Measurements from ENCODE around the gene TICAM2.
"Not testable (repeated sequence)": the region's sequence is repeated elsewhere in the genome, so short reads cannot be mapped to it uniquely, and the experiment has no call there.

The TICAM2 gene

GRCh38 chr5:115601701-115602590 is at the start of gene TICAM2:
Gene TICAM2, minus strand, starts transcription at chr5:115602479. Its CDS starts 21,223 bp downstream, at chr5:115581256.
- no peak for DNase-seq

DNA sequence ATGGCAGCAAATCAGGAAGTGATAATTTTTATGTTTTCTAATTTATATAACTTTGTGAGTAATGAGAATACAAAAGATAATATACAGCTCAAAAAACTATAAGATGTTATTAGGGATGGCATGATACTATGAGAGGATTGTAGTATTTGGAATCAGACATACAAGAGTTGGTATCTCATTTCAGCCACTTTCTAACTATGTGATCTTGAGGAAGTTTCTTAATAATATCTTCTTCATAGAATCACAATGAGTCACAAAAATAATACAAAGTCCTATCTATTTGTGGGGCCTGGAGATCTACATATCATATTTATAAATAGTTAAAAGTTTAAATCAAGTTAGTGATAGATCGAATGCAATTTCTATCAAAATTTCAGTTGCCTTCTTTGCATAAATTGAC is 47.3 kb upstream of the TICAM2 start:
- DNase-seq: no peak

DNA sequence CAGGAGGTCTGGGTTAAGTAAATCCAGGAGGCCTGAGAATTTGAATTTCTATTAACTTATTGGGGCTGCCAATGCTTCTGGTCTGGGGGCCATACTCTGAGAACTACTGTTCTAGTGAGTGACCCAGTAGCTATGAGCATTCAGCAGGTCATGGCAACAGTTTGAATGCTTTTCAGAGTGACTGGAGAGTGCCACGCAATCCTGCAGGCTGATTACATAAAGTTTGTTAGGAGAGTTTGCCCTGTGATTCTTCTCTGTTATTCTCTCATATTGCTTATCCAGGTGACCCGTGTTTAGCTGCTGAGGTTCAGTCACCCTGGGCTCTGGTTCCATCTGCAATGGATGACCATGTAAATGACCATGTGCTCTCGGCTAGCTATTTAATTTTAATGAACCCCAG is 45.8 kb upstream of the TICAM2 start:
- DNase-seq: no peak

GRCh38 chr5:115645386-115645785 is 43.1 kb upstream of the TICAM2 start:
- DNase-seq: not testable (repeated sequence)

DNA sequence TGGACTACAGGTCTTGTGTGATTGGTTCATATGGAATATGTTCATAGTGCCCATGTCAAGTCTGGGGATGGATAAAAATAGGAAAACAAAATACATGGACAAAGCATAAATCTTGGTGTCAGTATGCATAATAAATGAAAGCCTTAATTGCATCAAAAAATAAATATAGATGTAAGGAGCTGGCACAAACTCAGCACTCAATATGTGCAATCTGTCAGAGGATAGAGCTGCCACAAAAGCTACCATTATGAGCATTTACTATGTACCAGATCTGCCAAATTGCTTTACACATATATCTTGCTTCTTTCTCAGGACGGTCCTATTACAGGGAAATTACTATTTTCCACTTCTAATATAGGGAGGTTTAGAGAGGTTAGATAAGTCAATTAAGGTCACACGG is 41.8 kb upstream of the TICAM2 start:
- DNase-seq: peak; percentile 28

GRCh38 chr5:115641948-115642347 is 39.7 kb upstream of the TICAM2 start:
- DNase-seq: no peak

GRCh38 chr5:115640274-115640673 is 38.0 kb upstream of the TICAM2 start:
- DNase-seq: no peak

- no peak for DNase-seq
Measured at GRCh38 chr5:115639377-115639776, 37.1 kb upstream of the TICAM2 start.

GRCh38 chr5:115637507-115637906 is 35.2 kb upstream of the TICAM2 start:
- no peak for DNase-seq

- DNase-seq: no peak
Measured at GRCh38 chr5:115636008-115636407, 33.7 kb upstream of the TICAM2 start.

DNA sequence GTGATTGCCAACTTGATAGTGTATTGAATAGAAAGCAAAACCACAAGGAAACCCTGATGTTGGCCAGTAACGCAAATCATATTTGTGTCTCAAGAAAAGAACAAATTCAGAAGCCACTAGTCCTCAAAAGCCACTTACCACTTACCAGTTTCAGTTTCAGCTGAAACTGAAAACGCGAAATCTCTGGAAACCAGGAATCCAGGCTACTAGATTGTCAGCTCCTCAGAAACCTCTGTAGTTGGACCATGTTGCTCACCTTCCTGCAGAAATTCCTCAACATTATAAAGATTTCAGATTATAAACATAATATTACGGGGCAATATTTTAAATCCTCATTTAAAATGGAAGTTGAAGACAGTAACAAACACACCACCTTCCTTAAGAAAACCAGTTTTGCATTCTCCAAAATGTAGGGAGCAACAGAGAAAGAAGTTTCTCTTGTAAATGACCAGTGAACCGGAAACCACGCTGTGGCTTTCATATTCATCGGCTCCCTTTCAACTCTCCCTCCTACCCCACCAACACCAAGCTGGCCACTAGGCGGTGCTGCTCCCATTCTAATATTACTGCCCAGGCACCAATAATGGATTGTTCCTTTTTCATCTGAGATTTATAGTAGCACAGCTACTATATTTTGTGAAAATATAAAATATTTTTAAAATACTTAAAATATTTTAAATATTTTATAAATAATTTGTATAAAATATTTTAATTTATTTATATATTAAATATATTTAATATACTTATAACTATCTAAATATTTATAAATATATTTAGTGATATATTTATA is 32.3 kb upstream of the TICAM2 start:
- DNase-seq: peak; percentile 84

DNA sequence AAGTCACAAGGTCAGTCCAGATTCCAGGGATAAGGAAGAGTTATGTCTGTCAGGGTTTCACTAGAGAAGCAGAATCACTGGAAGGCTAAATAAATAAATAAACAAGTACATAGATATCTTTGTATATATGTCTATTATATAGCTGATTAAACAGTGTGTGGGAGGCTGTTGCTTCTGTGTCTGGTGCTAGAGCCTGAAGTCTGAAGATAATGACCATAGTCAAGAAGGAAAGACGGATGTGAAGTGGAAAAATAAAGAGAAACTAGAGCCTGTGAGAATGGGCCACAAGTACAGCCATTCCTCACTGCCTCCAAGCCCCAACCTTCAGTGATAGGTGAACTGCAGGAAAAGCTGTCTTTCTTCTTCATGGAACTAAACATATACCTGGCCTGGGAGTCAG is 27.6 kb upstream of the TICAM2 start:
- no peak for DNase-seq

DNA sequence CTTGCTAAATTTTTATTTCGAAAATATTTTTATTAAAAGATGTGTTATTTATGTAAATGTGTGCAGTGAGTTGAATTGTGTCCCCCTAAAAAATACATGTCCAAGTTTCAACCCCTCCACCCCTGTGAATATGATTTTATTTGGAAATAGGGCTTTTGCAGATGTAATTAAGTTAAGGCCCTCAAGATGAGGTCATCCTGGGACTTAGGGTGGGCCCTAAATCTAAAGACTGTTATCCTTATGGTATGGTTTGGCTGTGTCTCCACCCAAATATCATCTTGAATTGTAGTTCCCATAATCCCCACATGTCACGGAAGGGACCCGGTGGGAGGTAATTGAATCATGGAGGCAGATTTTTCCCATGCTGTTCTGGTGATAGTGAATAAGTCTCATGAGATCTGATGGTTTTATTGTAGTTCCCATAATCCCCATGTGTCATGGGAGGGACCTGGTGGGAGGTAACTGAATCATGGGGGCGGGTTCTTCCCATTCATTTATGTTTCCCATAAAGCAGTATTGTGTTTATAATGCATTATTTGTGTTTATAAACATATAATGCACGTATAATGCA is 25.1 kb upstream of the TICAM2 start:
- no peak for DNase-seq

DNA sequence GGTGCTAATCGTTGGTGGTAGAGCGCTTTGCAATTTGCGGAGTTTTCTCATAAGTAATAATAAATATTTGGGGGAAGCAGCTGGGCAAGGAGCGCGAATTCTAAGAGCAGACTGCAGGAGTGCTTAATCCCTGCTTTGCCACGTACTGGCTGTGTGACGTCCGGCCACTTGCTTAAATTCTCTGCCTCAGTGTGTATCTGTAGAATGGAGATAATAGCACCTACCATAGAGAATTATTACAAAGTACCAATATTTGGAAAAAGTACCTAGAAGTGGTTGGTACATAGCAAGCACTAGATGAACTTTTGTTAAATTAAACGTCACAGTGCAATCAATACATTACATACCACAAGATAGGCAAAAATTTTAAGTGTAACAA is 24.2 kb upstream of the TICAM2 start:
- DNase-seq: no peak

- peak; percentile 87 for DNase-seq
Measured at GRCh38 chr5:115625579-115626444, 23.5 kb upstream of the TICAM2 start, which contains the start of gene TMED7. Gene TMED7, minus strand, starts transcription at chr5:115626036. Its CDS starts 244 bp downstream, at chr5:115625792.

- no peak for DNase-seq
Measured at GRCh38 chr5:115624994-115625393, 22.7 kb upstream of the TICAM2 start.

DNA sequence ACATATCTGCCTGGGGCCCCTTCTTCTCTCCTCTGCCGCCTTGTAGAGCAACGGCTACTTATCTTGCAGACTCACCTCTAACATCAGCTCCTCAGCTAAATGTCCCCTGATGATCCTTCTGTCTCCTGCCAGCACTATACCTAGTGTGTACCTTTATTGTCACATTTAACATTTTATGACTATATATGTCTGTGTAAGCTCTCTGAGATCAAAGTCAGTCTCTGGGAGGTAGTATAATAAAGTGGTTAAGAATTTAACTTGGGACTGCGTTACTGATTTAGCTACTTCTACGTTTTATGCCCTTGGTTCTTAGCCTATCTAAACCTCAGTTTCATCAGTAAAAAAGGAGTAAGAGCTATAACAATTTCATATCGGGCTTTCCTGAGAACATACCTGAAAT is 21.4 kb upstream of the TICAM2 start:
- no peak for DNase-seq

GRCh38 chr5:115621365-115621900 is 19.2 kb upstream of the TICAM2 start:
- DNase-seq: no peak

DNA sequence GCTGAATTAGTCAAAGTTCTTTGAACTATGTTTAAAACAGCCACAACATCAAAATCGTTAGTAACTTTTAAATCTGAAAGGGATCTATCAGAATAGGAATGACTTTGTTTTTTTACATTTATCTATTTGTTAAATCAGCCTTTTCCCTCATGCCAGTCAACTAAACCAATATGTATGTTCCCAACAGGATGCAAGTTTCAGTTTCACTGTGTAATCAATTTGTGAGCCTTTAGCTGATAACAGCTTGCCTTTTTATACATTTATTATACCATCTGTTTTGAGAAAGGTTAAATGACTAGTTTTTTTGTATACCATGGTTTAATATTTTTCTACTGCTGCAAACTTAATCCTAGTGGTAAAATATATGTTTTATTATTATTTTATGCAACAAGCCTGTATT is 14.6 kb upstream of the TICAM2 start:
- DNase-seq: no peak

GRCh38 chr5:115616472-115616871 is 14.2 kb upstream of the TICAM2 start:
- peak; percentile 15 for DNase-seq

DNA sequence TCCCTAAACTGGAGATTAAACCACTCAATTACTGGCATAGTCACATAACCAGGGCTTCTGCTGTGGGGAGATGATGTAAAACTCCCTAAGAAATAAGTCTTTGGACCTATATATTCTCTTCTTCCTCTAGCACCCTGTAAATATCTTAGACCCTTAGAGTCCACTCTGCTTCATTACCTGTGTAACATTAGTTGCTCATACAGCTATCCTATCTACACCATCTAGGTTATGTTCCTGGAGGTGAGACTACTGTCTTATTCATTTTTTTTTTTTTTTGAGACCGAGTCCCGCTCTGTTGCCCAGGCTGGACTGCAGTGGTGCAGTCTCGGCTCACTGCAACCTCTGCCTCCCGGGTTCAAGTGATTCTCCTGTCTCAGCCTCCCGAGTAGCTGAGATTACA is 9.6 kb upstream of the TICAM2 start:
- no peak for DNase-seq

- DNase-seq: no peak
Measured at GRCh38 chr5:115607935-115608334, 5.7 kb upstream of the TICAM2 start.
